Trophoblast cell (in vitro differentiated cells and primary cell): ENCODE measurements around the gene NKD1.
"Not testable (repeated sequence)": the region's sequence is repeated elsewhere in the genome, so short reads cannot be mapped to it uniquely, and the experiment has no call there.

Experiments
- DNase-seq, 2 donors: peaks; one replicate each; pipeline ENCODE4 v3.0.0-alpha.2; 2016
- H2AFZ ChIP-seq: 2 replicates; pipeline ENCODE4 v1.6.1; 2013; ENCODE audit warnings: low read length, moderate library complexity, mild to moderate bottlenecking; ENCODE audit not compliant: insufficient read depth, poor library complexity
- H2AK5ac ChIP-seq: 2 replicates; pipeline ENCODE4 v1.6.1; 2013; ENCODE audit warnings: mild to moderate bottlenecking, low read length
- H2BK120ac ChIP-seq: 2 replicates; pipeline ENCODE4 v1.6.1; 2013; ENCODE audit warnings: low read length, mild to moderate bottlenecking, moderate library complexity; ENCODE audit not compliant: insufficient read depth, poor library complexity
- H2BK12ac ChIP-seq: 2 replicates; pipeline ENCODE4 v1.6.1; 2013; ENCODE audit warnings: mild to moderate bottlenecking, low read length, moderate library complexity
- H2BK5ac ChIP-seq: 2 replicates; pipeline ENCODE4 v1.6.1; 2013; ENCODE audit warnings: low read length, low read depth, moderate library complexity, mild to moderate bottlenecking; ENCODE audit not compliant: poor library complexity
- H3K14ac ChIP-seq: 2 replicates; pipeline ENCODE4 v1.6.1; 2013; ENCODE audit warnings: mild to moderate bottlenecking, low read length
- H3K18ac ChIP-seq: 2 replicates; pipeline ENCODE4 v1.6.1; 2013; ENCODE audit warnings: mild to moderate bottlenecking, low read length
- H3K23ac ChIP-seq: 2 replicates; pipeline ENCODE4 v1.6.1; 2013; ENCODE audit warnings: low read length
- H3K27ac ChIP-seq: 2 replicates; pipeline ENCODE4 v1.5.1; 2013; ENCODE audit warnings: low read depth, mild to moderate bottlenecking, inconsistent platforms, low read length, moderate library complexity
- H3K27me3 ChIP-seq: 2 replicates; pipeline ENCODE4 v1.6.1; 2013; ENCODE audit warnings: inconsistent platforms, mild to moderate bottlenecking, low read length, moderate library complexity; ENCODE audit not compliant: insufficient read depth
- H3K36me3 ChIP-seq, 2 experiments: 1 replicate in 1 of 2; 2 replicates in 1 of 2; pipeline ENCODE4 v1.6.1; 2013; ENCODE audit warnings: low read length in 2 of 2, mild to moderate bottlenecking in 2 of 2, moderate library complexity in 1 of 2; ENCODE audit not compliant: insufficient read depth in 2 of 2, control insufficient read depth in 1 of 2
- H3K4ac ChIP-seq: 2 replicates; pipeline ENCODE4 v1.6.1; 2013; ENCODE audit warnings: low read depth, mild to moderate bottlenecking, low read length, moderate library complexity
- H3K4me1 ChIP-seq, 2 experiments: 1 replicate in 1 of 2; 2 replicates in 1 of 2; pipeline ENCODE4 v1.6.1; 2013; ENCODE audit warnings: low read length in 2 of 2, mild to moderate bottlenecking in 2 of 2, moderate library complexity in 1 of 2; ENCODE audit not compliant: insufficient read depth in 2 of 2, control insufficient read depth in 1 of 2
- H3K4me2 ChIP-seq: 2 replicates; pipeline ENCODE4 v1.6.1; 2013; ENCODE audit warnings: inconsistent platforms, mild to moderate bottlenecking, low read length, moderate library complexity
- H3K4me3 ChIP-seq: 2 replicates; pipeline ENCODE4 v1.5.1; 2013; ENCODE audit warnings: mild to moderate bottlenecking, low read depth, low read length, inconsistent platforms
- H3K79me1 ChIP-seq: one replicate; pipeline ENCODE4 v1.6.1; 2013; ENCODE audit warnings: low read length
- H3K79me2 ChIP-seq: 2 replicates; pipeline ENCODE4 v1.6.1; 2013; ENCODE audit warnings: low read length, mild to moderate bottlenecking; ENCODE audit not compliant: control insufficient read depth, insufficient read depth, poor library complexity
- H3K9ac ChIP-seq: 2 replicates; pipeline ENCODE4 v1.6.1; 2013; ENCODE audit warnings: mild to moderate bottlenecking, low read length
- H3K9me3 ChIP-seq: 2 replicates; pipeline ENCODE4 v1.6.1; 2013; ENCODE audit warnings: low read depth, mild to moderate bottlenecking, control low read depth, inconsistent platforms, low read length; ENCODE audit not compliant: insufficient read depth
- H4K12ac ChIP-seq: 2 replicates; pipeline ENCODE4 v1.6.1; 2013; ENCODE audit warnings: low read depth, mild to moderate bottlenecking, low read length, moderate library complexity
- H4K8ac ChIP-seq: 2 replicates; pipeline ENCODE4 v1.6.1; 2013; ENCODE audit warnings: low read depth, mild to moderate bottlenecking, low read length, moderate library complexity
- H4K91ac ChIP-seq: one replicate; pipeline ENCODE4 v1.6.1; 2013; ENCODE audit warnings: low read depth, mild to moderate bottlenecking, low read length, moderate library complexity
- WGBS: extraction: QIAGEN DNeasy Blood & Tissue Kit; methylation state at CpG from one replicate; pipeline ENCODE4 v1.1.7; 2013; ENCODE audit warnings: missing lambda C conversion rate; ENCODE audit not compliant: insufficient read length, insufficient coverage; ENCODE audit errors: extremely low coverage; 5-methylcytosine and 5-hydroxymethylcytosine counted together

The NKD1 gene

DNA sequence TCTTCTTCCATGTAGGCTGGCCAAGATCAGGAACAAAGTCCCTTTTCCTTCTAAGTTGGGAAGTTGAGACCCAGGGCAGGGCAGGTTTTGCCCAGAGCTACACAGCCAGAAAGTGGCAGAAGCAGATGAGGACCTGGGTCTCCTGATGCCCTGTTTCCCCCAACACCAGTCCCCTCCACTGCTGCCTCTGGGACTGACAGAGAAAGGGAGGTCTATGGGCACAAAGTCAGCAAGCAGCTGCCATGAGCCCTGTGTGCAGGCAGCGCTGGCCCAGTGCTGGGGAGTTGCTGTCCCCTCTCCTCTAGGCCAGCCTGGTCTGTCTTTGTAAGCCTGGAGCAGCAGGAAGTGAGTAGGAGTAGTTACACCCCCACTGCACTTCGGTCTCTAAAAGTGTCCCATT, 46.9 kb upstream of the NKD1 start:
- Histone ChIP-seq H3K27me3 (no peaks in the 10 kb centered on the region), H3K79me2 (no peaks in the 10 kb centered on the region), H3K4me1 (peaks cover 3% of the 10 kb centered on the region in 2 experiments), H3K27ac (no peak overlapping the region), H3K4me3 (no peak overlapping the region), H2BK12ac (no peak overlapping the region), H2BK5ac (no peak overlapping the region), H2AK5ac (no peak overlapping the region), H4K8ac (no peak overlapping the region), H4K12ac (no peak overlapping the region), H3K9ac (no peak overlapping the region), H4K91ac (no peak overlapping the region), H3K36me3 (no peaks in the 10 kb centered on the region), H3K14ac (no peak overlapping the region), H3K9me3 (no peaks in the 10 kb centered on the region), H2AFZ (no peak overlapping the region), H3K4ac (no peak overlapping the region), H2BK120ac (no peak overlapping the region), H3K23ac (no peak overlapping the region), H3K4me2 (no peak overlapping the region), H3K79me1 (no peaks in the 10 kb centered on the region), H3K18ac (no peak overlapping the region)
- WGBS: no CpG with 5 or more reads among the region's 2 CpGs
- DNase-seq: no peak

- Histone ChIP-seq H3K79me1 (no peaks in the 10 kb centered on the region), H4K12ac (no peak overlapping the region), H3K27ac (no peak overlapping the region), H3K4me3 (no peak overlapping the region), H4K8ac (no peak overlapping the region), H3K18ac (no peak overlapping the region), H3K79me2 (no peaks in the 10 kb centered on the region), H3K23ac (no peak overlapping the region), H4K91ac (no peak overlapping the region), H3K27me3 (no peaks in the 10 kb centered on the region), H2AK5ac (no peak overlapping the region), H2AFZ (no peak overlapping the region), H3K9me3 (peaks cover 2% of the 10 kb centered on the region), H3K4me2 (no peak overlapping the region), H2BK120ac (no peak overlapping the region), H3K14ac (no peak overlapping the region), H2BK12ac (no peak overlapping the region), H2BK5ac (no peak overlapping the region), H3K36me3 (no peaks in the 10 kb centered on the region), H3K4me1 (peaks cover 3% of the 10 kb centered on the region in 2 experiments), H3K9ac (no peak overlapping the region), H3K4ac (no peak overlapping the region)
- no peak for DNase-seq
- no CpG with 5 or more reads among the region's 5 CpGs for WGBS
Measured at GRCh38 chr16:50501986-50502615, 46.1 kb upstream of the NKD1 start.

- whole genome bisulfite sequencing: no CpG with 5 or more reads among the region's 10 CpGs
Measured at GRCh38 chr16:50502616-50503011, 45.6 kb upstream of the NKD1 start.

GRCh38 chr16:50503868-50504531, 44.2 kb upstream of the NKD1 start:
- WGBS: no CpG with 5 or more reads among the region's 8 CpGs
- not testable (repeated sequence) for H3K36me3 ChIP-seq

More at GRCh38 chr16:50502616-50503011, 45.6 kb upstream of the NKD1 start:
- peaks cover 3% of the 10 kb centered on the region in 2 experiments for H3K4me1 ChIP-seq
- H4K12ac ChIP-seq: no peak overlapping the region
- DNase-seq: no peak
- H2AFZ ChIP-seq: no peak overlapping the region
- H3K36me3 ChIP-seq: no peaks in the 10 kb centered on the region
- H3K4me3 ChIP-seq: no peak overlapping the region
- no peaks in the 10 kb centered on the region for H3K27me3 ChIP-seq
- no peak overlapping the region for H2AK5ac ChIP-seq
- no peak overlapping the region for H2BK12ac ChIP-seq
- H3K9ac ChIP-seq: no peak overlapping the region
- no peak overlapping the region for H3K23ac ChIP-seq
- H3K4ac ChIP-seq: no peak overlapping the region
- H2BK5ac ChIP-seq: no peak overlapping the region
- peaks cover 2% of the 10 kb centered on the region for H3K9me3 ChIP-seq
- no peak overlapping the region for H2BK120ac ChIP-seq
- no peaks in the 10 kb centered on the region for H3K79me1 ChIP-seq
- no peaks in the 10 kb centered on the region for H3K79me2 ChIP-seq
- no peak overlapping the region for H3K4me2 ChIP-seq
- H4K8ac ChIP-seq: no peak overlapping the region
- H3K14ac ChIP-seq: no peak overlapping the region
- no peak overlapping the region for H4K91ac ChIP-seq
- H3K27ac ChIP-seq: no peak overlapping the region
- no peak overlapping the region for H3K18ac ChIP-seq

More at GRCh38 chr16:50503868-50504531, 44.2 kb upstream of the NKD1 start:
- H3K4ac ChIP-seq, H3K4me3 ChIP-seq, H3K14ac ChIP-seq, H3K4me2 ChIP-seq, H3K27ac ChIP-seq, DNase-seq, H2BK5ac ChIP-seq, H2AFZ ChIP-seq, H3K9ac ChIP-seq, H3K79me1 ChIP-seq, H3K79me2 ChIP-seq, H4K12ac ChIP-seq, H2BK12ac ChIP-seq, H3K23ac ChIP-seq, H4K8ac ChIP-seq, H3K18ac ChIP-seq, H4K91ac ChIP-seq, H2AK5ac ChIP-seq, H3K9me3 ChIP-seq, H2BK120ac ChIP-seq, H3K27me3 ChIP-seq, H3K4me1 ChIP-seq: not testable (repeated sequence)
